Fibroblast of villous mesenchyme (primary cell): ENCODE data around the gene AKAP1. TPM values are rescaled to one million over a fixed set of nuclear protein-coding genes. Genes with fewer than 3 reads are reported as not detected.
A peak's percentile ranks its signal among the peaks of the same experiment; 100 is the strongest.

Source experiments
- DNase-seq: peaks from one replicate; pipeline ENCODE4 v3.0.0-alpha.2; 2010; ENCODE audit warnings: low read depth
- H3K4me3 ChIP-seq: 2 replicates; pipeline ENCODE4 v1.5.1; 2011; ENCODE audit warnings: low read depth, mild to moderate bottlenecking, low read length
- total RNA-seq: library from RNA; depleted of rRNA; stranded (reverse); fragments of >200 nt; gene quantifications from 2 replicates; pipeline ENCODE4 v1.2.3, GENCODE V29; 2012
- TF ChIP-seq, protein P1 (sequence below): IDR thresholded peaks from 2 replicates; pipeline ENCODE4 v1.5.1; 2012; ENCODE audit warnings: low read depth, mild to moderate bottlenecking, low read length; ENCODE audit not compliant: insufficient read depth

AKAP1 gene, protein sequence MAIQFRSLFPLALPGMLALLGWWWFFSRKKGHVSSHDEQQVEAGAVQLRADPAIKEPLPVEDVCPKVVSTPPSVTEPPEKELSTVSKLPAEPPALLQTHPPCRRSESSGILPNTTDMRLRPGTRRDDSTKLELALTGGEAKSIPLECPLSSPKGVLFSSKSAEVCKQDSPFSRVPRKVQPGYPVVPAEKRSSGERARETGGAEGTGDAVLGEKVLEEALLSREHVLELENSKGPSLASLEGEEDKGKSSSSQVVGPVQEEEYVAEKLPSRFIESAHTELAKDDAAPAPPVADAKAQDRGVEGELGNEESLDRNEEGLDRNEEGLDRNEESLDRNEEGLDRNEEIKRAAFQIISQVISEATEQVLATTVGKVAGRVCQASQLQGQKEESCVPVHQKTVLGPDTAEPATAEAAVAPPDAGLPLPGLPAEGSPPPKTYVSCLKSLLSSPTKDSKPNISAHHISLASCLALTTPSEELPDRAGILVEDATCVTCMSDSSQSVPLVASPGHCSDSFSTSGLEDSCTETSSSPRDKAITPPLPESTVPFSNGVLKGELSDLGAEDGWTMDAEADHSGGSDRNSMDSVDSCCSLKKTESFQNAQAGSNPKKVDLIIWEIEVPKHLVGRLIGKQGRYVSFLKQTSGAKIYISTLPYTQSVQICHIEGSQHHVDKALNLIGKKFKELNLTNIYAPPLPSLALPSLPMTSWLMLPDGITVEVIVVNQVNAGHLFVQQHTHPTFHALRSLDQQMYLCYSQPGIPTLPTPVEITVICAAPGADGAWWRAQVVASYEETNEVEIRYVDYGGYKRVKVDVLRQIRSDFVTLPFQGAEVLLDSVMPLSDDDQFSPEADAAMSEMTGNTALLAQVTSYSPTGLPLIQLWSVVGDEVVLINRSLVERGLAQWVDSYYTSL
- 15.1 and 18.1 TPM in 2 replicates for total RNA-seq

DNA sequence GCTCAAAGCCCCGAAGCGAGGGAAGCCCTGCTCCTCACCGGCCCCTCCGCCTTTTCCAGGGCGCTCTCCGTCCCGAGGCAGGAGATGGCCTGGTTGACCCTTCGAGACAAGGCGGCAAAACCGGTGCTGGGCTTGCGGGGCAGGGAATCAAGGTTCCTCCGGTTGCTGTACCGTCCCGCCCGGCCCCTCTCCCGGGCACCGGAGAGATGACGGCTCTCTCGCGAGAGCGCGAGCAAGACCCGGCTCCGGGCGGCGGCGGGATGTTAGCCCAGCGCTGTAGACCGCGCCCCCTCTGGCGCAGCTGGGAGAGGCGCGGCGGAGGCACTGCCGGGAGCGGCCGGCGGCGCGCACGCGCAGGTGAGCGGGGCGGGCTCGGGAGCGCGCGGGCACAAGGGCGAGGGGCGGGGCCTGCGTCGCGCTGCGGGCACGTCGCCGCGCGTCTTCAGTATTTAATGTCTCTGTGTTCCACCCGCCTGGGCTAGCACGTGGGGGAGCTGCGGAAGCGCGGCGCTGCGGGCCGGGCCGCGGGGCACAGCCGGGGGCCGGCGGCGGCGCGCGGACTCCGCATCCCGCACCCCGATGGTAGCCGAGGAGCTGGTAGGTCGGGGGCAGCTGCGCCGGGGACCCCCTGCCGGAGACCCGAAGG is at the start of gene AKAP1:
Gene AKAP1 (plus strand): TSS at position 445 of the 646 bp plus-strand sequence. CDS start 20,219 bp downstream, outside the sequence.
- TF ChIP-seq, protein P1, sequence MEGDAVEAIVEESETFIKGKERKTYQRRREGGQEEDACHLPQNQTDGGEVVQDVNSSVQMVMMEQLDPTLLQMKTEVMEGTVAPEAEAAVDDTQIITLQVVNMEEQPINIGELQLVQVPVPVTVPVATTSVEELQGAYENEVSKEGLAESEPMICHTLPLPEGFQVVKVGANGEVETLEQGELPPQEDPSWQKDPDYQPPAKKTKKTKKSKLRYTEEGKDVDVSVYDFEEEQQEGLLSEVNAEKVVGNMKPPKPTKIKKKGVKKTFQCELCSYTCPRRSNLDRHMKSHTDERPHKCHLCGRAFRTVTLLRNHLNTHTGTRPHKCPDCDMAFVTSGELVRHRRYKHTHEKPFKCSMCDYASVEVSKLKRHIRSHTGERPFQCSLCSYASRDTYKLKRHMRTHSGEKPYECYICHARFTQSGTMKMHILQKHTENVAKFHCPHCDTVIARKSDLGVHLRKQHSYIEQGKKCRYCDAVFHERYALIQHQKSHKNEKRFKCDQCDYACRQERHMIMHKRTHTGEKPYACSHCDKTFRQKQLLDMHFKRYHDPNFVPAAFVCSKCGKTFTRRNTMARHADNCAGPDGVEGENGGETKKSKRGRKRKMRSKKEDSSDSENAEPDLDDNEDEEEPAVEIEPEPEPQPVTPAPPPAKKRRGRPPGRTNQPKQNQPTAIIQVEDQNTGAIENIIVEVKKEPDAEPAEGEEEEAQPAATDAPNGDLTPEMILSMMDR: no peak
- peak within 1 kb of the TSS; percentile 99 for H3K4me3 ChIP-seq
- DNase-seq: peak; percentile 94

DNA sequence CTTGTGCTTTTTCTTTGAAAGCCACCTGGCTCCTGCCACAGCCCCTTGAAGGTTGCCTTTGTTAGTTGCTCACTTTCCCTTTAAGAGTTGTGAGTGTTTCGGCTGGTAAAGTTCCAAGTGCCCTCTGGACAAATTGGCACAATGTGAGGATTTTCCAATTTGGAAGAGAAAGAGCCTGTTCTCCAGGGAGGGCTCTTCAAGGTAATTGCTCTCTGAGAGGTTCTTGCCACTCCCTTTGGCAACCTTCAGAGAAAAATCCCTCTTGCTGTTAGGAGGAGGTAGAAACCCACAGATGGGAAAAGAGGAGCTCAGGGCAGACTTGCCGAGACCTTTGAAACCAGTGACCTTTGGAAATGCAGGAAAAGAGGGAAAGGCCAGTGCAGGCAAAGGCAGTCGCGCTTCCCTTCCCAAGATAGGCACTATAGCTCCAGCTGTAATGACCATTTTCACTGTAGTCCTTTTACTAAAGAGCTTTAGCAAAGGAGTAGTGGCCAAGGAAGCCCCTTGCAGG is 49.0 kb upstream of the AKAP1 start:
- TF ChIP-seq, protein P1: no peak
- no peak for DNase-seq
- H3K4me3 ChIP-seq: no peak overlapping the region

DNA sequence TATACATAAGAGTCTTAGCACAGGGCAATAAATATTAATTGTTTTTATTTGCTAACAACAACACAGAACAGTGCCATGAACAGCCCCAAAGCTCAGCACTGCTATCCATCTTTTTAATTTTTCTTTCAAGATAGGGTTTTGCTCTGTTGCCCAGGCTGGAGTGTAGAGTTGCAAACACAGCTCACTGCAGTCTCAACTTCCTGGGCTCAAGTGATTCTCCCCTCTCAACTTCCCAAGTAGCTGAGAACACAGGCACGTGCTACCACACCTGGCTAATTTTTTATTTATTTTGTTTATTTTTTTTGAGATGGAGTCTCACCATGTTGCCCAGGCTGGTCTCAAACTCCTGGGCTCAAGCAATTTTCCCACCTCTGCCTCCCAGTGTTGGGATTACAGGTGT is 47.6 kb upstream of the AKAP1 start:
- DNase-seq: no peak
- no peak overlapping the region for H3K4me3 ChIP-seq
- TF ChIP-seq, protein P1: no peak

DNA sequence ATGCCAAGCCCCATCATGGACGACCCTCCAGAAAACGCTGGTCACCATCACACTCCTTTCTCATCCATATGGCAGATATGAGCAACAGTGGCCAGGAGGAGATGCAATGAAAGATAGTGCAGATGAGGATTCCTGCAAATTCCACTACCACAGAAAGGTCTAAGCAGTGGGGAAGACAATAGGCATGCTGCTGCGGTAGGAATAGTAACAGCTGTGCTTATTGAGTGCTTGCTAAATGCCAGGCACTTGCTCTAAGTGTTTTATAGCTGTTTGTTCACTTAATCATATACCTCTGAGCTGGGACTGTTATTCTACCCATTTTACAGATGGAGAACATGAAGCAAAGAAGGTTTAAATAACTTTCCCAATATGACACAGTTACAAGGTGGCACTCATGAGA is 46.6 kb upstream of the AKAP1 start:
- H3K4me3 ChIP-seq: no peak overlapping the region
- TF ChIP-seq, protein P1: no peak
- no peak for DNase-seq

DNA sequence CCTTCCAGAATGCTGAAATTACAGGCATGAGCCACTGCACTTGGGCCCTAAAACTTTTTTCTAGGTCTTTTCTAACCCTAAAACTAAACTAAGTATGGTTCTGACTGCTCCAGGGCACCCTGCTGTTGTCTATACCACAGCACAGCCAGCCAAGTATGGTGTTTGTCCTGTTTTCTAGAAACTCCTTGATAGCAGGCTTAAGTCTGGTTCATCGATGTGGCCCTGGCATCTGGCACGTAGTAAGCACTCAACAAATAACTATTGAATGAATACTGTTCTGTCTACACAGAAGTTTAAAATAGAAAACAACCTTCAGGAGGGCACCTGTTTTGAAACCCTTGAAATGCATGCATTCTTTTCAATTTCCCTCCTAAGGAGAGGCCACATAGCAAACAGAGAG is 44.5 kb upstream of the AKAP1 start:
- no peak for DNase-seq
- H3K4me3 ChIP-seq: no peak overlapping the region
- TF ChIP-seq, protein P1: no peak

DNA sequence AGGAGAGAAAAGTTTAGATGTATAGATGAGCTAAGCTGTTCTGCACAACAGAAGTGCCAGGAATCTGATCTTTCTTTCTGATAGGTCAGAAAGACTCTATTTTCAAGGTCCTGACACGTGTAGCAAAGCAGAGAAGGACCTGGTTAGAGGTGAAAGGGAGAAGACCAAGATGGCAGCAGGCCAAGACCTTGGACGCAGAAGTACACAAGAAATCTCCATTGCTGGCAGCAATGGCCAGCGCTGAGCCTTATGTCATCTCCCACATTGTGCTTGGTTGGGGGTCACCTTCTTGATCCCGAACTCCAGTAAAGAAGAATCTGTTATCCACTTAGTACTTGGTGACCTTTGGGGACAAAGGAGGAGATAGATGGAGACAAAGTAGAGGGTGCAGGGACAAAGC is 41.8 kb upstream of the AKAP1 start:
- TF ChIP-seq, protein P1: no peak

More for the DNA sequence above, 41.8 kb upstream of the AKAP1 start:
- DNase-seq: no peak
- no peak overlapping the region for H3K4me3 ChIP-seq
